A549 treated with DMSO at 1 μM for 4 hours (cell line): ENCODE results near the gene SDF2L1. TPM values are rescaled to one million over a fixed set of nuclear protein-coding genes. Genes with fewer than 3 reads are reported as not detected.

Experiments
- total RNA-seq: library from RNA; stranded (reverse); fragments of 200-300 nt; extraction: Qiagen RNA extraction; gene quantifications from 5 replicates; pipeline ENCODE4 v1.2.3, GENCODE V29; 2022; ENCODE audit warnings: low read depth

Gene SDF2L1
- total RNA-seq = 38.0 to 62.9 TPM (median 50.4 TPM) in 5 replicates

GRCh38 chr22:21641789-21642583, at the start of gene SDF2L1:
Gene SDF2L1, plus strand, starts transcription at chr22:21642302. Its CDS starts 35 bp downstream, at chr22:21642337.

GRCh38 chr22:21629255-21630149, 12.6 kb upstream of the SDF2L1 start, which contains the start of gene YDJC:
Gene YDJC, minus strand, starts transcription at chr22:21630022. Its CDS starts 8 bp downstream, at chr22:21630014.

GRCh38 chr22:21632237-21632895, 9.7 kb upstream of the SDF2L1 start, which contains the start of gene CCDC116:
Gene CCDC116, plus strand, starts transcription at chr22:21632760. Its CDS starts 422 bp downstream, at chr22:21633182.

Other genes starting within 250 kb of the SDF2L1 start
- 2.8 to 3.1 TPM (median 2.9 TPM) in 5 replicates for gene HIC2, start 224.9 kb upstream of the SDF2L1 start, total RNA-seq
- 0.79 to 1.3 TPM (median 1.0 TPM) in 5 replicates for gene TMEM191C, start 174.9 kb upstream of the SDF2L1 start, total RNA-seq
- 0.13 to 0.39 TPM (median 0.23 TPM) in 5 replicates for gene RIMBP3C, start 90.8 kb upstream of the SDF2L1 start, total RNA-seq
- 64.9 to 69.2 TPM (median 65.6 TPM) in 5 replicates for gene UBE2L3, start 74.6 kb upstream of the SDF2L1 start, total RNA-seq
- 33.6 to 58.3 TPM (median 53.6 TPM) in 5 replicates for gene YDJC, start 12.3 kb upstream of the SDF2L1 start, total RNA-seq
- 0.05 to 0.06 TPM (median 0.05 TPM) in 3 of 5 replicates, not detected in the others for gene CCDC116, start 9.5 kb upstream of the SDF2L1 start, total RNA-seq
- gene PPIL2, start 23.7 kb downstream of the SDF2L1 start, total RNA-seq = 18.9 to 25.2 TPM (median 20.8 TPM) in 5 replicates
- 0.08 to 0.63 TPM (median 0.31 TPM) in 5 replicates for gene YPEL1, start 93.5 kb downstream of the SDF2L1 start, total RNA-seq
- 44.9 to 76.4 TPM (median 70.0 TPM) in 5 replicates for gene MAPK1, start 225.3 kb downstream of the SDF2L1 start, total RNA-seq